Fibroblast of villous mesenchyme (primary cell): ENCODE results near the gene AIFM3. TPM values are rescaled to one million over a fixed set of nuclear protein-coding genes. Genes with fewer than 3 reads are reported as not detected.

Source experiments
- DNase-seq: peaks from one replicate; pipeline ENCODE4 v3.0.0-alpha.2; 2010; ENCODE audit warnings: low read depth
- H3K4me3 ChIP-seq: 2 replicates; pipeline ENCODE4 v1.5.1; 2011; ENCODE audit warnings: low read depth, mild to moderate bottlenecking, low read length
- CTCF ChIP-seq: IDR thresholded peaks from 2 replicates; pipeline ENCODE4 v1.5.1; 2012; ENCODE audit warnings: low read depth, mild to moderate bottlenecking, low read length; ENCODE audit not compliant: insufficient read depth
- total RNA-seq: library from RNA; depleted of rRNA; stranded (reverse); fragments of >200 nt; gene quantifications from 2 replicates; pipeline ENCODE4 v1.2.3, GENCODE V29; 2012

The AIFM3 gene
- total RNA-seq, 1 donor = 0.43 TPM

- no peak for DNase-seq
- TF ChIP-seq CTCF = no peak
- no peak overlapping the region for H3K4me3 ChIP-seq
Observed at GRCh38 chr22:21018314-21018713, 51.3 kb downstream of the AIFM3 start.

GRCh38 chr22:21020802-21021429 lies 53.9 kb downstream of the AIFM3 start:
- DNase-seq = peak; percentile 26
- TF ChIP-seq CTCF = peak; percentile 62
- no peak overlapping the region for H3K4me3 ChIP-seq

- no peak for DNase-seq
- no peak overlapping the region for H3K4me3 ChIP-seq
- TF ChIP-seq CTCF = no peak
Observed at GRCh38 chr22:21022507-21022906, 55.5 kb downstream of the AIFM3 start.

- DNase-seq = no peak
- H3K4me3 ChIP-seq = no peak overlapping the region
- no peak for TF ChIP-seq CTCF
Observed at GRCh38 chr22:21022955-21023614, 56.0 kb downstream of the AIFM3 start.

- no peak for TF ChIP-seq CTCF
- no peak for DNase-seq
- H3K4me3 ChIP-seq = no peak overlapping the region
Observed at GRCh38 chr22:21025266-21025665, 58.2 kb downstream of the AIFM3 start.

GRCh38 chr22:21025763-21026755 lies 59.0 kb downstream of the AIFM3 start:
- no peak for DNase-seq
- no peak for TF ChIP-seq CTCF
- no peak overlapping the region for H3K4me3 ChIP-seq
